Measurements from ENCODE around the gene BLOC1S1.

Gene BLOC1S1

GRCh38 chr12:55698965-55699364 is 16.9 kb upstream of the BLOC1S1 start:
- no peak overlapping the region for H3K27ac ChIP-seq (ENCODE audit: low read length)
- no peak overlapping the region for H3K4me3 ChIP-seq (ENCODE audit: low read depth in 1 of 2, low read length in 2 of 2)
- no peak overlapping the region for H3K4me2 ChIP-seq (ENCODE audit: insufficient read depth, low read length)
- TF ChIP-seq EZH2 (IDR thresholded peaks at IDR 0.05; ENCODE audit: borderline replicate concordance, low read depth, low read length, severe bottlenecking), result no peak
- TF ChIP-seq CTCF (IDR thresholded peaks at IDR 0.05; ENCODE audit: borderline replicate concordance, extremely low read depth, low read length, poor library complexity, severe bottlenecking), result no peak
- no peaks in the 10 kb centered on the region for H3K4me1 ChIP-seq (ENCODE audit: insufficient read depth, low read length)
- H3K36me3 ChIP-seq (ENCODE audit: insufficient read depth, low read length), result no peaks in the 10 kb centered on the region
- DNase-seq (no peak), ATAC-seq (ENCODE audit: insufficient read depth, low read depth) (no peak)
- no peak overlapping the region for H3K9ac ChIP-seq (ENCODE audit: low read depth, low read length)
- H3K27me3 ChIP-seq (ENCODE audit: insufficient read depth, low read length, poor library complexity), result peaks cover 3% of the 10 kb centered on the region
- no peaks in the 10 kb centered on the region for H3K79me2 ChIP-seq (ENCODE audit: insufficient read depth, low read length)
- no peak overlapping the region for H2AFZ ChIP-seq (ENCODE audit: low read depth, low read length)
- H4K20me1 ChIP-seq (ENCODE audit: insufficient read depth, low read length), result no peaks in the 10 kb centered on the region
- H3K9me3 ChIP-seq (ENCODE audit: insufficient read depth, low read length, severe bottlenecking), result no peaks in the 10 kb centered on the region

GRCh38 chr12:55699471-55700055 is 16.3 kb upstream of the BLOC1S1 start:
- Histone ChIP-seq H3K4me1 (ENCODE audit: insufficient read depth, low read length) (no peaks in the 10 kb centered on the region), H3K36me3 (ENCODE audit: insufficient read depth, low read length) (no peaks in the 10 kb centered on the region), H3K79me2 (ENCODE audit: insufficient read depth, low read length) (no peaks in the 10 kb centered on the region), H2AFZ (ENCODE audit: low read depth, low read length) (no peak overlapping the region), H3K9me3 (ENCODE audit: insufficient read depth, low read length, severe bottlenecking) (no peaks in the 10 kb centered on the region), H3K4me3 (ENCODE audit: low read depth in 1 of 2, low read length in 2 of 2) (no peak overlapping the region), H3K27ac (ENCODE audit: low read length) (no peak overlapping the region), H3K27me3 (ENCODE audit: insufficient read depth, low read length, poor library complexity) (peaks cover 3% of the 10 kb centered on the region), H3K9ac (ENCODE audit: low read depth, low read length) (no peak overlapping the region), H4K20me1 (ENCODE audit: insufficient read depth, low read length) (no peaks in the 10 kb centered on the region), H3K4me2 (ENCODE audit: insufficient read depth, low read length) (no peak overlapping the region)
- ATAC-seq (ENCODE audit: insufficient read depth, low read depth), result no peak
- no peak for DNase-seq
- no peak for TF ChIP-seq CTCF (IDR thresholded peaks at IDR 0.05; ENCODE audit: borderline replicate concordance, extremely low read depth, low read length, poor library complexity, severe bottlenecking)

GRCh38 chr12:55700255-55701018 is 15.4 kb upstream of the BLOC1S1 start:
- Histone ChIP-seq H3K4me1 (ENCODE audit: insufficient read depth, low read length) (no peaks in the 10 kb centered on the region), H3K36me3 (ENCODE audit: insufficient read depth, low read length) (no peaks in the 10 kb centered on the region), H3K4me3 (ENCODE audit: low read depth in 1 of 2, low read length in 2 of 2) (no peak overlapping the region), H4K20me1 (ENCODE audit: insufficient read depth, low read length) (no peaks in the 10 kb centered on the region), H2AFZ (ENCODE audit: low read depth, low read length) (no peak overlapping the region), H3K9ac (ENCODE audit: low read depth, low read length) (no peak overlapping the region), H3K79me2 (ENCODE audit: insufficient read depth, low read length) (no peaks in the 10 kb centered on the region), H3K4me2 (ENCODE audit: insufficient read depth, low read length) (no peak overlapping the region), H3K9me3 (ENCODE audit: insufficient read depth, low read length, severe bottlenecking) (no peaks in the 10 kb centered on the region), H3K27me3 (ENCODE audit: insufficient read depth, low read length, poor library complexity) (peaks cover 3% of the 10 kb centered on the region), H3K27ac (ENCODE audit: low read length) (no peak overlapping the region)
- ATAC-seq (ENCODE audit: insufficient read depth, low read depth) (no peak), DNase-seq (no peak)
- TF ChIP-seq CTCF (IDR thresholded peaks at IDR 0.05; ENCODE audit: borderline replicate concordance, extremely low read depth, low read length, poor library complexity, severe bottlenecking) (no peak), EZH2 (IDR thresholded peaks at IDR 0.05; ENCODE audit: borderline replicate concordance, low read depth, low read length, severe bottlenecking) (no peak)

Data from DND-41 (cell line).